WI38 (cell line): ENCODE measurements around the gene RPS16.
A peak's percentile ranks its signal among the peaks of the same experiment; 100 is the strongest.

Source experiments
- H3K4me3 ChIP-seq: 2 replicates; pipeline ENCODE4 v1.5.1; 2011; ENCODE audit warnings: low read depth, mild to moderate bottlenecking, control low read depth, low read length
- CTCF ChIP-seq: IDR thresholded peaks from 2 replicates; pipeline ENCODE4 v1.5.1; 2012; ENCODE audit warnings: low read depth, mild to moderate bottlenecking, control low read depth, low read length

Gene RPS16

GRCh38 chr19:39412100-39412866 lies 23.5 kb downstream of the RPS16 start, which contains the start of gene PLEKHG2:
Gene PLEKHG2 (plus strand): TSS chr19:39412669. CDS start chr19:39414087, 1,418 bp downstream.
- peak; percentile 68; the same call in 1 of the 2 replicates for TF ChIP-seq CTCF
- peak within 1 kb of the TSS; percentile 89 for H3K4me3 ChIP-seq

GRCh38 chr19:39411832-39412099 lies 24.0 kb downstream of the RPS16 start:
- H3K4me3 ChIP-seq: no peak overlapping the region; the same call in 1 of the 2 replicates
- peak; percentile 87 for TF ChIP-seq CTCF

- H3K4me3 ChIP-seq: no peak overlapping the region
- TF ChIP-seq CTCF: no peak
These were observed 24.5 kb downstream of the RPS16 start for GRCh38 chr19:39411081-39411831.

GRCh38 chr19:39410831-39411080 lies 25.0 kb downstream of the RPS16 start:
- H3K4me3 ChIP-seq: peak overlapping the region; percentile 98; the same call in 1 of the 2 replicates
- TF ChIP-seq CTCF: no peak

- peak overlapping the region; percentile 98 for H3K4me3 ChIP-seq
- no peak for TF ChIP-seq CTCF
These were observed 25.5 kb downstream of the RPS16 start for GRCh38 chr19:39410017-39410830.

GRCh38 chr19:39409208-39410016 lies 26.3 kb downstream of the RPS16 start:
- no peak for TF ChIP-seq CTCF

More at GRCh38 chr19:39409208-39410016, 26.3 kb downstream of the RPS16 start:
- peak overlapping the region; percentile 98 for H3K4me3 ChIP-seq
